Amniotic stem cell (primary cell): ENCODE results near the gene NUDT3.
"Not testable (repeated sequence)": the region's sequence is repeated elsewhere in the genome, so short reads cannot be mapped to it uniquely, and the experiment has no call there.

Experiments
- DNase-seq: peaks from one replicate; lab custom pipeline; 2025; lab: John Stamatoyannopoulos, UW

Gene NUDT3

GRCh38 chr6:34249469-34250261, 142.8 kb downstream of the NUDT3 start:
- DNase-seq: no peak

DNA sequence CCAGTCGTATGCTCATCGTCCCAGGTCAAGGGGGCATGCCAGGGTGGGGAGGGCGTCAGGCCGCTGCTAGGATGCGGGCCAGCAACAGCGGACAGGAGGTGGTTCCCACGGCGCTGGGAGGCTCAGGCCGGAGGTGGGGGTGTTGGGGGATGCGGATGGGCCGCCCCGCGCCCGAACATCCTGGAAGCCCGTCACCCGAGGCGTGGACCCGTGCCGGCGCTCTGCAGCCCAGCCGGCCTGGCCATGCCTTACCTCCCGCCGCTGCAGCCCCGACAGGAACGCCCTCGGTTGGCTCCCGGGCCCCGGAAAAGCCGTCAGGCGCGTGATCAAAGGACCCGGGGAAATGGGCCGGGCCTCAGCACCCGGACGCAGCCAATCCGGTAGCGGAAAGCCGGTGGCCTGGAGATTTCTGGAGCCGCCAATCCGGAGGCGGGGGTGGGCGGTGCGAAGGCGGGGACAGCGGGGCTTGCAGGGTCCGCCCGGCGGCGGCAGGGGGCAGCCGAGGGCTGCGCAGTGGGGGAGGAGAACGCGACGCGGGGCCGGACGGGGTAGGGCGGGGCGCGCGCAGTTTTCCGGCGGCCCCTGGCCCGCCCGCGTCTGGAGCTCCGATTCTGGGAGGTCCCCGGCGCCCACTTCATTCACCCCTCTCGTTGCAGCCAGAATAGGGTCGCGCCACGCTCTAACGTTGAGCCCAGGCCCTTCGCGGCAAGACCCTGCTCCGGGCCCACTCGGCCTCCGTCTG, 143.6 kb downstream of the NUDT3 start, which contains the start of gene SMIM29:
Gene SMIM29, minus strand, starts transcription at position 280 of the 742 bp plus-strand sequence. CDS start 1,215 bp downstream, outside the sequence.
- peak; percentile 91 for DNase-seq

DNA sequence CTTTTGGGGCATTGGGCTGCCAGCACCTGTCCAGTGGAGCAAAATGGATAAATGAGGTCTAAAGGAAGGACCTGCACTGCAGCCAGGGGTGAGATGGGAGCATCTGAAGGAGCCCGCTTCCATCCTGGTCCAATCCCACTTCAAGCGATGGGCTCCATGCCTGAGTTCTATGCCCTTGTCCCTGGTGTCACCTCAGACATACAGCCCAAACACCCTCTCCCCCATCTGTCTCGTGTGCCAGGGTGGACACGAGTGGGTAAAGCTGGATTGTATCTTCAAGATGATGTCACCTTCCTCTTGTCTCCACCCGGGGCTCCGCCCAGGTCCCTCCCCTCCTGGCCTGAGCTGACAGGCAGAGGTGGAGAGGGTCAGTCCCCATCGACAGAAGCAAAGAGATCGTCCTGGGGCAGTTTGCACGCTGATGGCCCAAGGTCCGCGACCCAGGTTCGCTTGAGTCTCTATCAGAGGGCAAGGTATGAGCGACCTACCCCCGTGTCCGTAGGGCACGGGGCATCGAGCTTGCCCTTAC, 144.2 kb downstream of the NUDT3 start:
- DNase-seq: no peak

DNA sequence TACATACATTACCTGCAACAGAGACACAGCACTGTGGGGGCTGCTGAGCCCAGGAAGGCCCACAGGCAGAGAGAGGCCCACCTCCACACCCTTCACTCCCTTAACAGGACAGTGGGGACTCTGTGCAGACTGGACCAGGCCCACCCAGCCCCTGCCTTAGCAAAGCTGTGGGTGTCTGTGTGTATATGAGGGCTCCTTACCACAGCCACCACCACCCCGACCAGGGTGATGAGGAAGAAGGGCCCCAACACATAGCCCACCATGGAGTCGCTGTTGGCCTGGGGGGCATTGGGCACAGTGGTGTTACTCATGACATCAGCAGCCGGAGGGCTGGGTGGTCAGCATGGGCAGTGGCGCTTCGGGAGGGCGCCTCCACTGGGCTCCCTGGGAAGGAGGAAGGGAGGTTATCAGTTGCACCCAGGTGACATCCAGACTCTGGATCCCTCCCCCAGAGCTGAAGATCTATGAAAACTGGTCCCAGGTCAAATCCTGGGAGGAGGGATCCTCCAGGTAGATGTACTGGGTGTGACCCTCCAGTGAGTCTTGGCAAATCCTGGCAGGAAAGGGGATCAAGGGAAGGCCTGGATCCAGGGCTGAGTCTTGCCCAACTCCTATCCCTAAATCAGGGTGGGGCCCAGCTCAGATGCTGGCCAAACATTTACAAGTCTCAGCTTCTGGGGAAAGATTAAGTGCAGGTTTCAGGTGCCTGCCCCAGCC, 144.8 kb downstream of the NUDT3 start:
- DNase-seq: no peak

GRCh38 chr6:34246563-34247391, 145.7 kb downstream of the NUDT3 start:
- DNase-seq: peak; percentile 15

DNA sequence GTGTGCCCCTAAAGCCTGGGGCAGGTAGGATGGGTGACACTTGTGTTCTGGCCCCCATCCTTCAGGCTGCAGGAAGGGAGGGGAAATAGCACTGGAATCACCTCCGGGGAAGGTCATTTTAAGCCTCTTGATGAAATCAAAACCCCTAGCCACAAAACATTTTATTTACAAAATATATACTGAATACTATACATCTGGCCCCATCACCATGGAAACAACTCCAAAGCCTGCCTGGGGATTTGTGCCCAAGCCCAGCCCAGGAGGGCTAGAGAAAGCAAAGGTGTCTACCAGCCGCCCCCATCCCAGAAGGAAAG, 146.3 kb downstream of the NUDT3 start:
- DNase-seq: no peak

GRCh38 chr6:34245761-34246140, 146.7 kb downstream of the NUDT3 start:
- not testable (repeated sequence) for DNase-seq

- not testable (repeated sequence) for DNase-seq
Observed at GRCh38 chr6:34245032-34245760, 147.3 kb downstream of the NUDT3 start.

GRCh38 chr6:34243901-34244884, 148.3 kb downstream of the NUDT3 start:
- DNase-seq: peak; percentile 87

GRCh38 chr6:34243131-34243771, 149.2 kb downstream of the NUDT3 start:
- DNase-seq: no peak

DNA sequence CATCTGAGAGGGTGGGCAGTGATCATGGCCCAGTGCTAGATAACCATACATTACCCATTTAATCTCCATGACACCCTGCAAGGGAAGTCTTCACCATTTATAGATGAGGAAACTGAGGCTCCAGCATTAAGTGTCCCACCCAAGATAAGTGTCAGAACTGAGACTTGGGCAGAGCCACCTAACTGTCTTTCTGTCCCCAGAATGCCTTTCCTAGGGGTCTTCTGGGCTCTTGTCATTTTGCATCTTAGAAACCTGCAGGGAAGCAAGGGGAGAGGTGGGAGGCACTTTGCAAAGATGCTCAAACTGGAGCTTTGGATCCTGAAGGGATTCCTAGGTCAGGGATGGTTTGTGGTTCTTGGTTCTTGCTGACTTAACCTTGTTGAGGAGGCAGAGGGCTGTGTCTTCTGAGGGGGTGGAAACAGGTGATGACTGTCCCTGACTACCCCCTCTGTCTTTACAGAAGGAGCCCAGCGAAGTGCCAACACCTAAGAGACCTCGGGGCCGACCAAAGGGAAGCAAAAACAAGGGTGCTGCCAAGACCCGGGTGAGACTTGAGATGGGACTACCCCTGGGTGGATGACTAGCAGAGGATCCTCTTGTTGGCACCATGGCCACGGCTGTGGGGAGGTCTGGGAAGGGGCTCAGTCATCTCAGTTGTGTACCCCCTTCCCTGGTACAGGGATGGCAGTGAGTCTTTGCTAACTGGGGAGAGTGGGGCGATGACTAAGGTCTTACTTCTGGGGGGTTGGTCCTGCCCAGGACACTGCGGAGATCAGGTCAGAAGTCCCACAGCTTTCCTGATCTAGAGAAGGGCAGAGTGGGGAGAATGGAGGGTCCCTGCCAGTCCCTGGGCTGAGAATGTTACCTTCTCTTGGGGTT, 150.0 kb downstream of the NUDT3 start:
- DNase-seq: no peak

- DNase-seq: no peak
Observed at GRCh38 chr6:34241351-34242215, 150.9 kb downstream of the NUDT3 start.

GRCh38 chr6:34240329-34241248, 151.9 kb downstream of the NUDT3 start:
- DNase-seq: no peak

GRCh38 chr6:34239893-34240292, 152.6 kb downstream of the NUDT3 start:
- no peak for DNase-seq

- DNase-seq: no peak
Observed at GRCh38 chr6:34239500-34239825, 153.0 kb downstream of the NUDT3 start.
